ENCODE results near the gene TRMT11.
"Not testable (repeated sequence)": the region's sequence is repeated elsewhere in the genome, so short reads cannot be mapped to it uniquely, and the experiment has no call there.

Gene TRMT11

GRCh38 chr6:126047648-126048047 is 61.3 kb downstream of the TRMT11 start:
- no peak for DNase-seq (ENCODE audit: low spot score)

DNA sequence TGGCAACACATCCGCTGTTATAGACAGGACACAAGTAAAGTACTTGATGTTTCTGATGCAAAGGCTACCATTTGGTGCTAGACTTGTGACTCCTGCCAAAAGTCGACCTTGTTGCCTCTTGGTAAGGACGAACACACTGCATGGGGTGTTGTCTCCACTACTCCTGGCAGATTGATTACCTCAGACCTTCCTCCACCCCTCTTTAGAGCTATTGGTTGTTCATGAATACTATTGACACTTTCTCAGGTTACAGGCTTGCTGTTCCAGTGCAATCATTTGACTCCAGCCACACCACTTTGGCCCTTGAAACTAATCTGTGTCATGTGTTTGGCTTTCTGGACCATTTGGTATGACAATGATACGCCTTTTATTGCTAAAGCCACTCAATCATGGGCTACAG is 62.3 kb downstream of the TRMT11 start:
- no peak for DNase-seq (ENCODE audit: low spot score)

GRCh38 chr6:126050795-126051194 is 64.5 kb downstream of the TRMT11 start:
- no peak for DNase-seq (ENCODE audit: low spot score)

- DNase-seq (ENCODE audit: low spot score) = no peak
Measured at GRCh38 chr6:126051791-126052190, 65.5 kb downstream of the TRMT11 start.

- DNase-seq (ENCODE audit: low spot score) = no peak
Measured at GRCh38 chr6:126052485-126052884, 66.1 kb downstream of the TRMT11 start.

DNA sequence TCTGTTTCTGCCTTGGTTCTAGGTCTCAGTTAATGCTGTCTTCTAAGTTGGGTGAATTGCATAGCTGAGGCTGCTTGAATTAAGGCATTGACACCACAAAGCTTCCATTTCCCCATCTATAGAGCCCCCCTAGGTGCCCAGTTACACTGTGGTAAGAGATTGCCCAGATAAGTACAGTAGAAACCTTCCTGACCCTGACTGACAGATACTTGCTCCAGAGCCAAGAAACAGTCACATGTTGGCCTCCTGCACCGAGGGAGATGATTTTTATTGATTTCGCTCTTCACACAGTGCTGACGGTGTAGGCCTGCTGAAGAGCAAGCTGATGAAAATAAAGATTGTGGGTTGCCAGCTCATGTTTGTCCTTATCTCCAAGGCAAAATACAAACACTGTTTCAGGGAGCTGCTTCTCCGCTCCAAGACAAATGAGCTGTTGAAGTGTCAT is 67.9 kb downstream of the TRMT11 start:
- no peak for DNase-seq (ENCODE audit: low spot score)

DNA sequence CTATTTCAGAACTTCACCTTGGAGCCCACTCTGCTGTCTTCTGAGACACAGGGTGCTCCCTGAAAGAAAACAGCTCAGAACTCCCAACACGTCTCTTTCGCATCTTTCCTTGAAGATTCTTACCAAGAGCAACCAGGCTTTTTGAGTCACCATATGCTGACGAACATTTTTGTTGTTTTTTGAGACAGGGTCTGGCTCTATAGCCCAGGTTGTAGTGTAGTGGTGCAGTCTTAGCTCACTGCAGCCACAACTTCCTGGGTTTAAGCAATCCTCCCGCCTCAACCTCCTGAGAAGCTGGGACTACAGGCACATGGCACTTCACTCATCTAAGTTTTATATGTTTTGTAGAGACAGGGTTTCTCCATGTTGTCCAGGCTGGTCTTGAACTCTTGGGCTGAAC is 68.5 kb downstream of the TRMT11 start:
- DNase-seq (ENCODE audit: low spot score) = no peak

GRCh38 chr6:126055449-126055848 is 69.1 kb downstream of the TRMT11 start:
- DNase-seq (ENCODE audit: low spot score) = no peak

GRCh38 chr6:126056355-126057004 is 70.1 kb downstream of the TRMT11 start:
- DNase-seq (ENCODE audit: low spot score) = no peak

GRCh38 chr6:126058085-126058484 is 71.7 kb downstream of the TRMT11 start:
- DNase-seq (ENCODE audit: low spot score) = not testable (repeated sequence)

DNA sequence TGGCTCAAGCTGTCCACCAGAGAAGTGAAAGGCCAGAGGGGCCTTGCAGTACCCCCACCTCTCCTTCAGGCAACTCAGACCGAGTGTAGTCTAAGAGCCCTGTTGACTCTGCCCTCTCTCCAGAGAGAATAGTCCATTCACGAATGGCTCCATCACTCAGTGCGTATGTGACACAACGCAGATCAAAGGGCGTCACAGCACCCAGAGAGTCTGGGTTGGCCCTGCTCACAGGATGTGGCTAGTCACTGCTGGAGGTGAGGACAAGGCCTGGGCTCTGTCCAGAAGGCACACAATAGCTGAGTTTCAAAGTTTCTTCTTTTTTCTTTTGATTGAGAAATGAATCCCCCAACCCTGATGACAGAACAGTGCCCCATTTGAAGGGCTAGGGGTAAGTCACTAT is 74.1 kb downstream of the TRMT11 start:
- DNase-seq (ENCODE audit: low spot score) = no peak

- no peak for DNase-seq (ENCODE audit: low spot score)
Measured at GRCh38 chr6:126063512-126064146, 77.3 kb downstream of the TRMT11 start.

- no peak for DNase-seq (ENCODE audit: low spot score)
Measured at GRCh38 chr6:126064257-126064747, 78.0 kb downstream of the TRMT11 start.

GRCh38 chr6:126064748-126065401 is 78.5 kb downstream of the TRMT11 start:
- DNase-seq (ENCODE audit: low spot score) = no peak

DNA sequence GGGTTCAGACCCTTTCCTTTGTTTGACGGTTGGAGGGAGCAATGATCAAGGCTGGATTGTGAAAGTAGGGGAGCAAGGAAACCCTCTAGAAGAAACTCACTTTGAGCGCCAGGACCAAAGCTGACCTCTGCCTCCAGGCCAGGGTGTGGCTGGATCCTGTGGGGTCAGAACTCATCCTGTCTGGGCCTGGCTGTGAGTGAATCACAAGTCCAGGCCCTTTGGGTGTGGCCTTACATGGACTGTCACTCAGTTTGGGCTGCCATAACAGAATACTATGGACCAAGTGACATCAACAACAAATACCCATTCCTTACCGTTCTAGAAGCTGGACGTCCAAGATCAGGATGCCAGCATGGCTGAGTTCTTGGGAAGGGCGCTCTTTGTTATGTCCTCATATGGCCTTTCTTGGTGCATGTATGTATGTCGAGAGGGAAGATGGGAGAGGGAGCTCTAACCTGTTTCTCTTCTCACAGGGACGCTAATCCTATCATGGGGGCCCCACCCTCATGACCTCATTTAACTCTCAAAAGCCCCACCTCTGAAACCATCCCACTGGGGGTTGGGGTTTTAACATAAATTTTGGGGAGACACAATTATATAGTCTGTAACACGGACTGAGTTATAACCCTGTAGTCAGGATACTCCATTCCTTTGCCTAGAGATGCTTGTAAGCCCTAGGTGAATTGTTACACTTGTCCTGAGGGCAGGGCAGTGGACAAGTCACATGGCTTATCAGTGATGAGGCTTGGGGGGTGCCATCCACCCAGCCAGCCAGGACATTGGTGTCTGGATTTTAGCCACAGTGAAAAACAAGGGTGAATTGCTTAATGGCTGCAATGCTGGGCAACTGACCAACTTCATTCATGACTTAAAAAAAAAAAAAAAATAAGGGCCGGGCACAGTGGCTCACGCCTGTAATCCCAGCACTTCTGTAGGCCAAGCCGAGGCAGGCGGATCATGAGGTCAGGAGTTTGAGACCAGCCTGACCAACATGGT is 80.0 kb downstream of the TRMT11 start:
- no peak for DNase-seq (ENCODE audit: low spot score)

DNA sequence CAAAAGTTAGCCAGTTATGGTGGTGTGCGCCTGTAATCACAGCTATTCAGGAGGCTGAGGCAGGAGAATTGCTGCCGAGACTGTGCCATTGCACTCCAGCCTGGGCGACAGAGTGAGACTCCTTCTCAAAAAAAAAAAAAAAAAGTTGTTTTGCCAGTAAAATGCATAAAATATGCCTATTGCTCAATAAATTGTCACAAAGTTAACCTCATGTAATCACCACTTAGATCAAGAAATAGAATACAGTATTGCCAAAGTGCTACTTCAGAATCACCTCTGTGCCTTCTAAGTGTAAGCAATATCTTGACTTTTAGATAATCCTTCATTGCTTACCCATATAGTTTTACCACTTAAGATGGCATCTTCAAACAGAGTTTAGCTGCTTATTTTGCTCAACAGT is 80.7 kb downstream of the TRMT11 start:
- DNase-seq (ENCODE audit: low spot score) = no peak

DNA sequence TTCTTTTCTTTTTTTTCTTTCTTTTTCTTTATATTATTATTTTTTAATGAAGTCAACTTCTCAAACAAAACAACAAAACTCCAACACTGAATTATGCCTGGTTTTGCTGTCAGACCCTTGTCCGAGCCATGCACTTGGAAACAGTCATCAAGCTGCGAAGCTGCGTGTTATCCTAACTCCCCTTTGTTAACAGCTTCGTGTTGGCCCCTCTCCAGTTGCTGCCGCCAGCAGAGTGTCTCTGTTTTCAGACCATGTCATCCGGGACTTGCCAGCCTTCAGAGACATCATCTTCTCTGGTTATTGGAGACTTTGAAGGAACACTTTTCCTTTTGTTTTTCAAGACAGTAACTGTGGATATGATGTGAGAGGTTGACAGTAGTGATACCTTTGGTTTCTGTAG is 83.1 kb downstream of the TRMT11 start:
- no peak for DNase-seq (ENCODE audit: low spot score)

GRCh38 chr6:126071000-126071647 is 84.8 kb downstream of the TRMT11 start:
- DNase-seq (ENCODE audit: low spot score) = no peak

- no peak for DNase-seq (ENCODE audit: low spot score)
Measured at GRCh38 chr6:126072172-126072571, 85.8 kb downstream of the TRMT11 start.

DNA sequence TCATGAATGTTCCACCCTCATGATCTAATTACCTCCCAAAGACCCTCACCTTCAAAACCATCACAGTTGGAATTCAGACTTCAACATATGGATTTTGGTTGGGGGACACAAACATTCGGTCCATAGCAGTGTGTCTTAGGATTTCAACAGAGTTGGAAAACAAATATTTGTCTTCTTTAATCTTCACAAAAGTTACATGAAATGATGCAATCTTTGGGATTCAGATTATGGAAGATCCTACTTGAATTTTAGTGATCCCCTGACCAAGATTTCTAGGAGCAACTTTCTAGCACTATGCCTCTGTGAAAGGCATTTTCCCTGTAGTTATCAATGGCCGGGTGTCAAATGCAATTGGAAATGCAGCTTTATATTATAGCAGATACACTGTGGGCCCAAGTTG is 86.5 kb downstream of the TRMT11 start:
- no peak for DNase-seq (ENCODE audit: low spot score)

DNA sequence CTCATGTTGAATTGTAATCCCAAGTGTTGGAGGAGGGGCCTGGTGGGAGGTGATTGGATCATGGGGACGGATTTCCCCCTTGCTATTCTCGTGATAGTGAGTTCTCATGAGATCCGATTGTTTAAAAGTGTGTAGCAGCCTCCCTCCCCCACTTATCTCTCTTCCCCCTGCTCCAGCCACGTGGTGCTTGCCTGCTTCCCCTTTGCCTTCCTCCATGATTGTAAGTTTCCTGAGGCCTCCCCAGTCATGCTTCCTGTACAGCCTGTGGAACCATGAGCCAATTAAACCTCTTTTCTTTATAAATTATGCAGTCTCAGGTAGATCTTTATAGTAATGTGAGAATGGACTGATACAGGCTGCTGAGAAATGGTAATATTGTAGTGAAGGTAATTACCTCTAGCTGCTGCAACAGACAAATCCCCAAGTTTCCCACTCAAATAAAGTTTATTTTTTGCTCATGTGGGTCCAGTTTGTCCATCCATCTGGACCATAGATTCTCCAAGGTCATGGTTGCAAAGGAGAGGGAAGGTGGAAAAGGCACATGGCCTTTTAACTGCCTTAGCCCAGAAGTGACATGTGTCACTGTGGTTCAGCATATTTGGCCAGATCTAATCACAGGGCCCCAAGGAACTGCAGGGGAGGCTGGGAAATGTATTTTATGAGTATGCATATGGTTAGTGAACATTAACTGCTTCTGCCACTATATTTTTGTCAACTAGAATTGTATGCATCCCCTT is 89.2 kb downstream of the TRMT11 start:
- no peak for DNase-seq (ENCODE audit: low spot score)

Measured in putamen (tissue), 1 donor.